ENCODE measurements around the gene RPL32. TPM values are rescaled to one million over a fixed set of nuclear protein-coding genes. Genes with fewer than 3 reads are reported as not detected.

Gene RPL32
- total and polyA plus RNA-seq, 2 donors = 2,355 to 2,449 TPM

DNA sequence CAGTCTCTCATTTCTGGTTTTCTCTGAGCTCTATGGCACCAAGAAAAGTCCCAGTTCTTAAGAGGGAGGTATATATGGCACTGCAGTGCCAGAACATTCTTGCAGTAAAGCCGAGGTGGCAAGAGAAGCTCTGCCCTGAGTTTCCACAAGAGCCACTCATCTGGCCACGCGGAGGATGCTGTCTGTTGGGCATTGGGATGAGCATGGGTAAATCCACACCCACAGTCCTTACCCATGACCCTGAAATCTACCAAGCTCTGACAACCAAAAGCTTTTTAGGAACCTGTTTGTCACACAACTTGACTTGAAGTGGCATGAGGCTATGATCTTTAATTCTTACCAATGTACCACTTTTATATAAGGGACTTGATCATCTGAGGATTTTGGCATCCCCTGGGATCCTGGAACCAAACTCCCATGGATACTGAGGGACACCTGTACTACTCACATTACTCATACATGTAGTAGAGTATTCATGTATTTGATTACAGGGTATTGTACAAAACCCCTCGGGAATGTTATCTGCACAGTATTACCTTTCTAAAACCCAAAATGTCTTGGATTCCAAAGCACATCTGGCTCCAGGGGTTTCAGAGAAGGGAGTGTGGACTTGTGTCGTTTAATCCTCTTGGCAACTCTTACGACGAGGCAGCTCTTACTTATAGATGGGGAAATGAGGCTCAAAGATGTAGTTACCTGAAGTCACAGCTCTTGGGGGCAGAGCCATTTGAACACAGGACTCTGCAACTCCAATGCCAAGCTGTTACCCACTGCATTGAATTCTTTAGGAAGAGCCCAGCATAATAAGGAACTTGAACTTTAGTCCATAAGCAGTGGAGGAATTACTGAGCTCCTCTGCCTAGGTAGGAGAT lies 8.8 kb downstream of the RPL32 start:
- Histone ChIP-seq H3K4me3 (ENCODE audit: low read depth, low read length) (no peak overlapping the region), H3K27ac (ENCODE audit: low read depth) (no peak overlapping the region), H3K4me1 (ENCODE audit: insufficient read depth) (no peaks in the 10 kb centered on the region), H3K36me3 (ENCODE audit: insufficient read depth) (peaks cover 2% of the 10 kb centered on the region)
- DNase-seq (ENCODE audit: extremely low spot score) = no peak
- 77% methylated on average over 7 of the region's 7 CpGs for WGBS

DNA sequence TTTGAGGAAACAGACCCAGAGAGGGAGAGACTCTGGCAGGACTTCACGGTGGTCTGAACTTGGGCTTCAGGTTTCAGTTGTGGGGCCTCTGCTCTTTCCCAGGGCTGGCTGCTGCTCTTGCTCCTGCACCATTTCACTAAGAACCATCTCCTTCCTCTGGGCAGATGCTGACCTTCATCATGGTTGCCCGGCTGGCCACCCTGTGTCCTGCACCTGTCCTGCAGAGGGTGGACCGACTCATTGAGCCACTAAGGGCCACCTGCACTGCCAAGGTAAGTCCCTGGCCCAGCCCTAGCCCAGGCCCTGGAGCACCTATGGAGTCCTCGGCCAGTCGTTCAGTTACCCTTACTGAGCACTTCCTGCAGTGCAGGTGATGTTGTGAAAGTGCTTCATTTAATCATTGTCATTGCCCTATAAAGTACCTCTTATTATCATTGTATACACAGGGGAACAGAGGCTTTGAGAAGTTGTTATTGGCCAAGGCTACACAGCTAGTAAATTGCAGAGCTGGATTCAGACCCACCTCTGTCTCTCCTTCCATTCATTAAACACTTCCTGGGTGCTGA lies 10.0 kb downstream of the RPL32 start:
- peaks cover 2% of the 10 kb centered on the region for H3K36me3 ChIP-seq (ENCODE audit: insufficient read depth)
- H3K4me3 ChIP-seq (ENCODE audit: low read depth, low read length) = no peak overlapping the region
- H3K4me1 ChIP-seq (ENCODE audit: insufficient read depth) = no peaks in the 10 kb centered on the region
- H3K27ac ChIP-seq (ENCODE audit: low read depth) = no peak overlapping the region
- 82% methylated on average over 5 of the region's 5 CpGs for WGBS
- DNase-seq (ENCODE audit: extremely low spot score) = no peak

DNA sequence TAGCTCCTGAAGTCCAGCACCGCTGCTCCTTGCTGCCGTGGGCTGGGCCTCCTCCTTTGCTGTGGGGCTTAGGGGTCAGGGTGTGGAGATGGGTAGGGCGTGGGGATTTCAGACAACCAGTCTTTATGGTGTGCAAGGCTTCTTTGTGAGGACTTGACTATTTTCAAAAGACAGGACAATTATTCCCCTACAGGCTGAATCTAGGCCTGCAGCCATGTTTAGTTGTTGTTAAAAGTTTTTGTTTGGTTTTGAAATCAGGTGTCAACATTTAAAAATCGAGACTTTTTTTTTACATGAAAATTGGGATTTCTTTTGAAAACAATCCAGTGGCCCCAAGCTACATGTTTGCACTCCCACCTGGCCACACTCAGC lies 10.6 kb downstream of the RPL32 start:
- WGBS = 80% methylated on average over 4 of the region's 4 CpGs
- peaks cover 2% of the 10 kb centered on the region for H3K36me3 ChIP-seq (ENCODE audit: insufficient read depth)

DNA sequence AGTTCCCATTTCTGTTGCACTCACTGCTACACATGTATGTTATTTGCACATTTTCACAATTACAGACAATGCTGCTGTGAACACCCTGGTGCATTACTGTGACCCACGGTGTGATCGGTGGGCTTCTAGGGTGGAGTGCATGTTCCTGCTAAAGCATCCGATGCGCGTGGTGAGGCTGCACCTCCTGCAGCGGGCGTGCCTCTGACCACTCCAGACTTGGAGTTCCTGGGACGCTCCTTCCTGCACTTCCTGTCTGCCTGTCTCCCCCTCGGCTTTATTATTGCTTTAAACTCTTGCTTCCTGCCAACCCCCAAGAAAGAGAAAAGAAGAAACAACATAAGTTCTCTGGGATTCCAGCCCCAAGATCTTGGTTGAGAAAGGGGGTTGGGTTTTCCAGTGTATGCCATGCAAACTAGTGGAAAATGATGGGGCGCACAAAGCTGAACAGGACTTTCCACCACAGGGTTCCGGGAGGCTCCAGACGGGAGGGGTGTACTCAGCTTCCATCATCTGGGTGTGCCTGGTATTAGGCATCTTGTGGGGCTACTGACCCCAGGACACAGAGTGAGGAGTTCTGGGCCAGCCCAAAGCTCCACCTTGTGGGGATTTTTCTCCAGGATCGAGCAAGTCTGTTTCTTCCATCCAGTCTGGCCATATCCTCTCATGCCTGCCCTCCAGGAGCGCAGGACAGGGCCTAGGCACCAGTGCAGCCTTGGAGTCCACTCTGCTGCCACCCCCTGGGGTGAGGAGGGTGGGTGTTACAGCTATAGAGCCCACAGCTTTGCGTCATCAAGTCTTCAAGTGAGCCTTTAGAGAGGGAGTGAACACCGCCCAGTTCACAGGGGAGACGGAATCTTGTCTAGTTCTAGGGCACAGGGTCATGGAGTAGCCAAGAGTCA lies 11.2 kb downstream of the RPL32 start:
- H3K27ac ChIP-seq (ENCODE audit: low read depth) = no peak overlapping the region
- H3K4me3 ChIP-seq (ENCODE audit: low read depth, low read length) = no peak overlapping the region
- H3K4me1 ChIP-seq (ENCODE audit: insufficient read depth) = no peaks in the 10 kb centered on the region
- no peak for DNase-seq (ENCODE audit: extremely low spot score)
- WGBS = 76% methylated on average over 17 of the region's 17 CpGs
- no peaks in the 10 kb centered on the region for H3K36me3 ChIP-seq (ENCODE audit: insufficient read depth)

More for the DNA sequence above, 10.6 kb downstream of the RPL32 start:
- no peak overlapping the region for H3K4me3 ChIP-seq (ENCODE audit: low read depth, low read length)
- H3K4me1 ChIP-seq (ENCODE audit: insufficient read depth) = no peaks in the 10 kb centered on the region
- no peak overlapping the region for H3K27ac ChIP-seq (ENCODE audit: low read depth)
- no peak for DNase-seq (ENCODE audit: extremely low spot score)

DNA sequence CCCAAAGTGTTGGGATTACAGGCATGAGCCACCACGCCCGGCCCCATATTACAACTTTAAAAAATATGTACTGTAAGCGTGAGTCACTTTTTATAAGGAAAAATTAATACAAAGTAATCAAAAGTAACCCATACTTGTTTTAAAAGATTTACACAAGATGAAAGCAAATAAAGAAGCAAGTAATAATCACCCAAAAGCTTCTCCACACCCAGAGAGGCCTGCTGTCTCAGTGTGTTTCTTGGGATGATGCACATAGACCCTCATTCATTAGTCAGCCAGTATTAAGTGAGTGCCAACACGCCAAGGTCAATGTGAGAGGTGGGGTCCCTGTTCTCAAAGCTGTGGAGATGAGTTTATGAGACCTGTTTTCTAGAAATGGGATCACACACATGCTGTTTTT lies 12.0 kb downstream of the RPL32 start:
- Histone ChIP-seq H3K27ac (ENCODE audit: low read depth) (no peak overlapping the region), H3K4me1 (ENCODE audit: insufficient read depth) (no peaks in the 10 kb centered on the region), H3K4me3 (ENCODE audit: low read depth, low read length) (no peak overlapping the region), H3K36me3 (ENCODE audit: insufficient read depth) (no peaks in the 10 kb centered on the region)
- WGBS = 86% methylated on average over 4 of the region's 4 CpGs
- no peak for DNase-seq (ENCODE audit: extremely low spot score)

DNA sequence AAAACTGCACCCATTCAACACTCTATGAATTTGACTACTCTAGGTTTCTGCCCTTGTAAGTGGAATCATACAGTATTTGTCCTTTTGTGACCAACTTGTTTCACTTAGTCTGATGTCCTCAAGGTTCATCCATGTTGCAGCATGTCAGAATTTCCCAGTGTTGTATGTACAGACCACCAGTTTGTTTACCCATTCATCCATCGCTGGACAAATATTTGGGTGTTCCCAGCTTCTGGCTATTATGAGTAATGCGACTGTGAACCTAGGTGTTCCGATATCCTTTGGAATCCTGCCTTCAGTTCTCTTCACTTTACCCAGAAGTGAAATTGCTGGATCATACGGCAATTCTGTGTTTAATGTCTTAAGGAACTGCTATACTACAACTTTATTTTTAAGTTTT lies 12.6 kb downstream of the RPL32 start:
- WGBS = 88% methylated on average over 4 of the region's 4 CpGs
- Histone ChIP-seq H3K4me1 (ENCODE audit: insufficient read depth) (no peaks in the 10 kb centered on the region), H3K36me3 (ENCODE audit: insufficient read depth) (no peaks in the 10 kb centered on the region), H3K4me3 (ENCODE audit: low read depth, low read length) (no peak overlapping the region), H3K27ac (ENCODE audit: low read depth) (no peak overlapping the region)
- no peak for DNase-seq (ENCODE audit: extremely low spot score)

DNA sequence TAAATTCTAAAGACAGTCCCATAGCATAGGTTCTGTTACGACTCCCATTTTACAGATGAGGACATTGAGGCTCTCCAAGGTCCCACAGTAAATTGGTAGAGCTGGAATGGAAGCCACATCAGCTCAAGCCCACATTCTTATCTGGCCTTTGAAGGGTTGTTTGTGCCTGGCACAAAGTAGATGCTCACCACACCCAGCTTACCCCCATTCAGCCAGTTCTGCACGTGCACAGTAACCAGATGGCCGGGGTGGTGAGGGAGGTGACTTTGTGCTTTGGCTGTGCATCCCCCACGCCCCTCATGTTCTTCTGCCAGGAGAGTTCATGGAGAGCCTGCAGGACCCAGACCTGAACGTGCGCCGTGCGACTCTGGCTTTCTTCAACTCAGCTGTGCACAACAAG lies 16.2 kb downstream of the RPL32 start:
- Histone ChIP-seq H3K4me3 (ENCODE audit: low read depth, low read length) (no peak overlapping the region), H3K4me1 (ENCODE audit: insufficient read depth) (no peaks in the 10 kb centered on the region), H3K36me3 (ENCODE audit: insufficient read depth) (no peaks in the 10 kb centered on the region), H3K27ac (ENCODE audit: low read depth) (no peak overlapping the region)
- 84% methylated on average over 8 of the region's 8 CpGs for WGBS
- DNase-seq (ENCODE audit: extremely low spot score) = no peak

DNA sequence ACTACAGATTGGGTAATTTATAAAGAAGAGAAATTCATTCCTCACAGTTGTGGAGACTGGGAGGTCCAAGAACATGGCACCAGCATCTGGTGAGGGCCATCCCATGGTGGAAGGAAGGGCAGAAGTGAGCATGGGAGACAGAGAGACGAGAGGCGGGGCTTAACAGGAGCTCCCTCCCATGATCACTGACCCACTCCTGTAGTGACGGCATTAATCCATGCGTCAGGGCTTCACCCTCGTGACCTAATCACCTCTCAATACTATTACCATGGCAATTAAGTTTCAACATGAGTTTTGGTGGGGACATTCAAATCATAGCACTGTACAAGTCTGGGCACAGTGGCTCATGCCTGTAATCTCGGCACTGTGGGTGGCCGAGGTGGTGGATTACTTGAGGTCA lies 17.1 kb downstream of the RPL32 start:
- no peaks in the 10 kb centered on the region for H3K36me3 ChIP-seq (ENCODE audit: insufficient read depth)
- H3K4me3 ChIP-seq (ENCODE audit: low read depth, low read length) = no peak overlapping the region
- DNase-seq (ENCODE audit: extremely low spot score) = no peak
- 93% methylated on average over 7 of the region's 7 CpGs for WGBS
- no peak overlapping the region for H3K27ac ChIP-seq (ENCODE audit: low read depth)
- H3K4me1 ChIP-seq (ENCODE audit: insufficient read depth) = no peaks in the 10 kb centered on the region

DNA sequence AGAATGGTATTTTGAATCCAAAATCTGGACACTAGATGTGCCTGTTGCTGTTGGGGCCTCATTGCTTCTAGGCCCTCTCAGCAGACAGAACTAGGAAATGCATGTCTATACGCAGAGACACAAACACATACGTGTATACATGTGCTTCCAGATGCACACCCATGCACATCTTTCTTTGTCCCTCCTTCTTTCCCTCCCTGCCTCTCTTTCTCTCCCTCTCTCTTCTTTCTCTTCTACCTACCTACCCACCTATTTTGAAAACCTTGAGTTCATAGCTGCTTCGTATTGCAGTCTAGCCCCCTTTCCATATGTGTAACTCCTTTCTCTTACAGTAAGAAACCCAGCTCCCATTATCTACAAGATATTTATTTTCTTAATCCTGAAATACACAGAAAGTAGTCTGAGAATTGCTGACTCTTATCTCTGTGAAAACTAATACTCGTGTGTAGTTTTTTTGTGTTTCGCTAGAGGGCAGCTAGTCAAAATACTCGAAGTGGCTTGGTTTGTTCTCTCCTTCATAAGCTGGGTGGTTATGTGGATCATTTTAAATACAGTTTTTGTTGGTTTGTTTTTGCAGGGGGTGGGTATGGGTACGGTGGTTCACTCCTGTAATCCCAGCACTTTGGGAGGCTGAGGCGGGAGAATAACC lies 18.5 kb downstream of the RPL32 start:
- no peaks in the 10 kb centered on the region for H3K36me3 ChIP-seq (ENCODE audit: insufficient read depth)
- no peak for DNase-seq (ENCODE audit: extremely low spot score)
- 45% methylated on average over 8 of the region's 8 CpGs for WGBS
- H3K4me3 ChIP-seq (ENCODE audit: low read depth, low read length) = no peak overlapping the region
- no peaks in the 10 kb centered on the region for H3K4me1 ChIP-seq (ENCODE audit: insufficient read depth)
- H3K27ac ChIP-seq (ENCODE audit: low read depth) = no peak overlapping the region

DNA sequence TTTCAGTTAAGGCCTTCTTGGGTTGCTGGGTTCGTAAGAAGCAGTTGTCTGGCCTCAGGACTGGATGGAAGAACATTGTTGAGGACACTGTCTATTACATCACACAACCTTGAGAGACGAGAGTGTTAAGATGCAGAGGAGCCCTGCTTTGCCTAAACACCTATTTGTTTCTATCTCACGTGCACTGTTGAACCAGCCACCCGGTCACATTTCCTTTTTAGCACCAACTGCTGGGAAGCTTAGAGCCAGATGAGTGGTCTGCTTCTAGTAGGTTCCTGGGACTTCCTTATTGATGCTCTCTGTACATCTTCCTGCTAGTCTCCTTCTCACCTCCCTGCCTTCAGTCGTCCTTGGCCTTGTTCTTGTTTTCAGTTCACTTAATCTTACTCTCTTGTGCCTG lies 22.6 kb downstream of the RPL32 start:
- no peaks in the 10 kb centered on the region for H3K36me3 ChIP-seq (ENCODE audit: insufficient read depth)
- no peaks in the 10 kb centered on the region for H3K4me1 ChIP-seq (ENCODE audit: insufficient read depth)
- WGBS = 82% methylated on average over 5 of the region's 5 CpGs
- no peak for DNase-seq (ENCODE audit: extremely low spot score)
- no peak overlapping the region for H3K27ac ChIP-seq (ENCODE audit: low read depth)
- no peak overlapping the region for H3K4me3 ChIP-seq (ENCODE audit: low read depth, low read length)

DNA sequence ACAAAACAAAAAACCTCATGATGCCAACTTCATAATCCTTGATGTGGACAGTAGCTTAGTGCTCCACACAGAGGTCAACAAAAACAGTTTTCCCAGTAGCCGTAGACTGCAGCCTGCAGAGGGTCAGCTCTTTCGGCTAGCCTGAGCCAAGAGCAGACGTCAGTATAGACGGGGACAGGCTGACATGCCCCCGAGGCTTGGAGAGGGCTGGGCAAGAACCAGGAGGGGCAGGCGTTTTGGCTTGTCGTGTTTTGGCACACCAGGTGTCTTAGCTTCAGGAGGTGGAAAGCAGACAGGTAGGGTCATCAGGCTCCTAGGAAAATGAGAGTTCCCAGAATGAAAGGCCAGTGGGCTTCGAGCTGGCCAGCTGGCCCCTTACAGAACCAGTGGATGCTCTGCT lies 23.1 kb downstream of the RPL32 start:
- DNase-seq (ENCODE audit: extremely low spot score) = no peak
- Histone ChIP-seq H3K36me3 (ENCODE audit: insufficient read depth) (no peaks in the 10 kb centered on the region), H3K4me1 (ENCODE audit: insufficient read depth) (no peaks in the 10 kb centered on the region), H3K4me3 (ENCODE audit: low read depth, low read length) (no peak overlapping the region), H3K27ac (ENCODE audit: low read depth) (no peak overlapping the region)
- WGBS = 91% methylated on average over 8 of the region's 8 CpGs

DNA sequence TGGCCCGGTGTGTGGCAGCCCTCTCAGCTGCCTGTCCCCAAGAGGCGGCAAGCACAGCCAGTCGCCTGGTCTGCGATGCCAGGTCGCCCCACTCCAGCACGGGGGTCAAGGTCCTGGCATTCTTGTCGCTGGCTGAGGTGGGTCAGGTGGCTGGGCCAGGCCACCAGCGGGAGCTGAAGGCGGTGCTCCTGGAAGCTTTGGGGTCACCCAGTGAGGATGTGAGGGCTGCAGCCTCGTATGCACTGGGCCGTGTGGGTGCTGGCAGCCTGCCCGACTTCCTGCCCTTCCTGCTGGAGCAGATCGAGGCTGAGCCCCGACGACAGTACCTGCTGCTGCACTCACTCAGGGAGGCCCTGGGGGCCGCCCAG lies 24.0 kb downstream of the RPL32 start:
- Histone ChIP-seq H3K36me3 (ENCODE audit: insufficient read depth) (no peaks in the 10 kb centered on the region), H3K27ac (ENCODE audit: low read depth) (no peak overlapping the region), H3K4me3 (ENCODE audit: low read depth, low read length) (no peak overlapping the region), H3K4me1 (ENCODE audit: insufficient read depth) (no peaks in the 10 kb centered on the region)
- no peak for DNase-seq (ENCODE audit: extremely low spot score)
- 64% methylated on average over 16 of the region's 16 CpGs for WGBS

DNA sequence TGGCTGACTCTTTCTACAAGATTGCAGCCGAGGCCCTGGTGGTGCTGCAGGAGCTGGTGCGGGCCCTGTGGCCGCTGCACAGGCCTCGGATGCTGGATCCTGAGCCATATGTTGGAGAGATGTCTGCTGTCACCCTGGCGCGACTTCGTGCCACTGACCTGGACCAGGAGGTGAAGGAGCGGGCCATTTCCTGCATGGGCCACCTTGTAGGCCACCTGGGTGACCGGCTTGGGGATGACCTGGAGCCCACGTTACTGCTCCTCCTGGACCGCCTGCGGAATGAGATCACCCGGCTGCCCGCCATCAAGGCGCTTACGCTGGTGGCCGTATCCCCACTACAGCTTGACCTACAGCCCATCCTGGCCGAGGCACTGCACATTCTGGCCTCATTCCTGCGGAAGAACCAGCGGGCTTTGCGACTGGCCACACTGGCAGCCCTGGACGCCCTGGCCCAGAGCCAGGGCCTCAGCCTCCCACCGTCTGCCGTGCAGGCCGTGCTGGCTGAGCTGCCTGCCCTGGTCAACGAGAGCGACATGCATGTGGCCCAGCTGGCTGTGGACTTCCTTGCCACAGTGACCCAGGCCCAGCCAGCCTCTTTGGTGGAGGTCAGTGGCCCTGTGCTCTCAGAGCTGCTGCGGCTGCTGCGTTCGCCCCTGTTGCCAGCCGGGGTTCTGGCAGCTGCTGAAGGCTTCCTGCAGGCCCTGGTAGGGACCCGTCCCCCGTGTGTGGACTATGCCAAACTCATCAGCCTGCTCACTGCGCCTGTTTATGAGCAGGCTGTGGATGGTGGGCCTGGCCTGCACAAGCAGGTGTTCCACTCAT lies 24.6 kb downstream of the RPL32 start:
- Histone ChIP-seq H3K27ac (ENCODE audit: low read depth) (no peak overlapping the region), H3K36me3 (ENCODE audit: insufficient read depth) (no peaks in the 10 kb centered on the region), H3K4me1 (ENCODE audit: insufficient read depth) (no peaks in the 10 kb centered on the region), H3K4me3 (ENCODE audit: low read depth, low read length) (no peak overlapping the region)
- 94% methylated on average over 34 of the region's 34 CpGs for WGBS
- DNase-seq (ENCODE audit: extremely low spot score) = no peak
